ENCODE measurements around the gene PITX3.
"Not testable (repeated sequence)": the region's sequence is repeated elsewhere in the genome, so short reads cannot be mapped to it uniquely, and the experiment has no call there.

The PITX3 gene

GRCh38 chr10:102254426-102254825 is 13.1 kb upstream of the PITX3 start:
- no peak for DNase-seq

- DNase-seq, result not testable (repeated sequence)
Measured at GRCh38 chr10:102252508-102252907, 11.2 kb upstream of the PITX3 start.

DNA sequence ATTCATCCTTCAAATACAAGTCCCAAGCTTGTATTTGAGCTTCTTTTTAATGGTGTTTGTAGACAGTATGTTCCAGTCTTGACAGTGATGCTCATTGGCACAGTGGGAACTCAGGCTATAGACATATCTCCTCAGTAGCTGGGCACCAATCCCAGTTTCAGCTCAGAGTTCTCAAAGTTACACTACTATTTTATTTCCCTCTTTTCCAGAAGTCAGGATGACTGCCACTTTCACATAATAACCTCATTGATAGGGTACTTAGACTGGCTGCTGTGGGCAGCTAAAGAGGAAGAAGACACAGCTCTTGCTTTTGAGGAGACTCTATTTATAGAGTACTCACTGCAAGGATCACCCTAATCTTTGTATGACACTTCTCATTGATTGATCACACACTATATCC is 6.4 kb upstream of the PITX3 start:
- no peak for DNase-seq

GRCh38 chr10:102246261-102246660 is 4.9 kb upstream of the PITX3 start:
- DNase-seq, result no peak

DNA sequence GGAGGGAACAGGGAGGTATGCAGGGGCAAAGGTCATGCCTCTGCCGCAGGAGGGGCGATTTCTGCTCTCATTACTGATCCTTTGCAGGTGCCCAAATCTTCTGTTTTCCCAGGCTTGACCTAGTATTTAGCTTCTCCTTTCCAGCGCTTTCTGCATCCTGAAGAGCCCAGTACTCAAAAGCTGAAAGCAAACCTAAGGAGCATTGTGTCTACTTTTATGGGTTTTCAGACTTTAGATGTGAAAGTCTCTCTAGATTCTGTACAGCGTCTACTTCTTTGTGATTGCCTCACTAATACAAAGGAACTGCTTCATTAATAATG is 4.6 kb upstream of the PITX3 start:
- no peak for DNase-seq

GRCh38 chr10:102245082-102245931 is 4.0 kb upstream of the PITX3 start, which contains the start of gene GBF1:
Gene GBF1 (plus strand): TSS chr10:102245532. CDS start chr10:102258939, 13,407 bp downstream.
- DNase-seq, result peak; percentile 99

GRCh38 chr10:102243309-102243708 is 2.0 kb upstream of the PITX3 start:
- DNase-seq, result no peak

DNA sequence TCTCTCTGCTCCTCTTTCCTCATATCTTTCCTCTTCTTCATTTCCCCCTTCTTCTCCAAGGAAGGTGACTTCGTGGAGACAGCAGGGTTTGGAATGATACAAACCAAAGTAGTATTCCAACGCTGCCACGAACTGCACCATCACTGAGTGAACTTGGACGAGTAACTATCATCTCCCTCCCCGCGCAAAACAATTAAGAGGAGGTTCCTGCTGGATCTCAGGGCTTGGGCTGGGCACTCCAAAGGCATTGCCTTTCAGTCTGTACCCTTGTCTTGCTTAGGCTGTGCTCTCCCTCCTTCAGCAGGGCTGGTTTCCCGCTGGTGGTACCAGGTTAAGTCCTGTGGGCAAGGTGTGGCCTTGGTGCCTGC is 790 bp upstream of the PITX3 start:
- DNase-seq, result no peak

DNA sequence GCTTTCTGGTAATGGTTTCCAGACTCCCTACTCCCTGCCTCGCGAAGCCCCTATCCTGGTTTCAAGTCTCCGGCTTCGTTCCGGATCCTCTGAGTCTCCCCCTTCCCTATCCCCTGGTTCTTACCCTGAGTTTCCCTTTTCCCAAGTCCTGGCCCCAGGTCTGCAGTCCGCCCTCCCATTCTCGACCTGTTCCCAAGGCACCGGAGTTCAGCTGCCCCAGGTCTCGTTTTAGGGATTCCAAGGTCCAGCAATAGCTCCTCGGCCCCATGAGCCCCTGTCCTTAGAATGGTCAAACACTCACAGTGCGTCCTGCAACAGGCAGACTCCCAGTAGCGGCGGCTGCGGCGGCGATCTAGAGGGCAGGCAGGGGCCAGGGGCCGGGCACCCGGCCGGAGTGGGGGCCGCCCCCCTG is 274 bp downstream of the PITX3 start:
- DNase-seq, result no peak

DNA sequence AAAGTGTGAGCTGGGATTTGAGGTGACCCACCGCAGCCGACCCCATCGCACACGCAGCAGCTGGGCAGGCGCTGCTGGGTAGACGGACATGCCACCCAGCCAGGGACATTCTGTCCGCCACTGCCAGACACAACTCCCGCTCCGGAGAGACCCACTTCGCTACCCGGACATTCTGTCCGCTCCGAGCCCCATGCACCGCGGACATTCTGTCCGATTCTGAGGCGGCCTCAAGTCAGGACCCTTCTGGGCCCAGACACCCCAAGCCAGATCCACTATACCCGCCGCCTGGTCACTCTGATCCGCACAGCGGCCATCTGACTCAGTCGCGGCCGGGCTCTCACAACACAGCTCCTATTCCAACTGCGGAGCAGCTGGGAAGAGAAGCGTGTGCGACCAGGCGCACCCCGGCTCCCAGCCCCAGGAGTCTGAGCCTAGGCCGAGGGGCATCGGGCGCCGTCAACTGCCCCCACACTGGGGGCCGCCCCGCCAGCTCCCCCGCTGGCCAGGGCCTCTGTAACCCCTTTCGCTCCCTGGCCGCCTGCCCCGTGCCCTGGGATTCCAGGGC is 763 bp downstream of the PITX3 start:
- no peak for DNase-seq

GRCh38 chr10:102237711-102238252 is 3.5 kb downstream of the PITX3 start:
- no peak for DNase-seq

DNA sequence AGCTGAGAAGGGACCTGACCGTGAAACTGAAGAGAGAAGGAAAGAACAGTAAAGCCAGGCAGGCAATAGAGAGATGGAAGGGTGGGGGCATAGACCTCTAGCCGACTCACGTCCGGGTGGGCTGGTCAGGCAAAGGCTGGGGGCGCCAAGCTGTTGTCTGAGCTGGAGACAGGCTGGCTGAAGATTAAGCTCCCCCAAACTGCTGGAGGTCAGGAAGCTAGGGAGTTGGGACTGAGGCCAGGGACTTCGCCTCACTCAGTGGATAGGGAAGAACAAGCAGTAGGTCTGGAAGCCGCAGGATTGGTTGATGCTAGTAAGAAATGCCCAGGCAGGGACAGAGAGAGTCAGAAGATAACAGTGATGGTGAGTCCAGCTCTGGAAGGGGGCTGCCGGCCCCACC is 5.3 kb downstream of the PITX3 start:
- DNase-seq, result no peak

DNA sequence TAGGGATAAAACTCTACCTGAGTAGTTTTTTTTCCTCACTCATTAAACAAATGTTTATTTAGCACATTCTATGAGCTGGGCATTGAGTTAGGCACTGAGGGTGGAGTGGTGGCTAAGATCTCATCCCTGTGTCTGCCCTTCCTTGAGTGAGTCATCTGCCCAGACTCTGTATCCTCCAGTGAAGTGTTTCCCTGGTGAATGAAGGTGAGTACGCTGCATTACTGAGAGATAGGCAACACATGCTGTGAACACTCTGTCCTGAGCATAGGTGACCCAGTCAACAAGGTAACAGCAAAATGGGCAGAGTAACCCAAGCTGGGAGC is 5.8 kb downstream of the PITX3 start:
- no peak for DNase-seq

DNA sequence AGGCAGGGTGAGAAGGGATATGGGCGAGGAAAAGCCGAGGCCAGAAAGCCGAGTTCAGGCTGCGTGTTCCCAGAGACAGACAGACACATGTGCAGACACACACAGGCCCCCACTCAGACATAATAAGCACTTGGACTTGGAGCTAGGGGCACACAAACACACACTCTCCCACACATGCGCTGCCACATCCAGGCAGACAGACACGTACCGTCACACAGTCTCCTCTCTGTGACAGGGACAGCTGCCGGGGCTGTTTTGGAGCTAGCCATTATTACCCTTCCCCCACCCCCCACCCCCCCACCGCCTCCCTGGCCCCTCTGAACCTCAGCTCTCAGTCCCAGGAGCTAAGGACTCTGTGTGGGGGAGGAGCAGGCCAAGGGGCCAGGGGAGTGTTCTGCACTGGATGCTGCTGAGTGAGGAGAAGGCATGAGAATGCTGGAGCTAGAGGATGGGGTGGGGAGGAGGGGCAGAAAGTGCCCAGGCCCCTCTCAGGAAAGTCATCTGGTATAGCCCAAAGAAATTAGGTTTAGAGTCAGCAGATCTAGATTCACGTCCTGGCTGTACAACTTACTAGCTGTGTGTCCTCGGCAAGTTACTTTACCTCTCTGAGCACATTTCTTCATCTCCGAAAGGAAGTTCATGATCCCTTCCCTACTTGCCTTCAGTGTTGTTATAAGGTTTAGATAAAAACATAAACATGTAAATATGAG is 6.3 kb downstream of the PITX3 start:
- DNase-seq, result no peak

GRCh38 chr10:102233997-102234396 is 7.3 kb downstream of the PITX3 start:
- DNase-seq, result no peak

GRCh38 chr10:102231357-102232318 is 9.7 kb downstream of the PITX3 start:
- DNase-seq, result peak; percentile 43

DNA sequence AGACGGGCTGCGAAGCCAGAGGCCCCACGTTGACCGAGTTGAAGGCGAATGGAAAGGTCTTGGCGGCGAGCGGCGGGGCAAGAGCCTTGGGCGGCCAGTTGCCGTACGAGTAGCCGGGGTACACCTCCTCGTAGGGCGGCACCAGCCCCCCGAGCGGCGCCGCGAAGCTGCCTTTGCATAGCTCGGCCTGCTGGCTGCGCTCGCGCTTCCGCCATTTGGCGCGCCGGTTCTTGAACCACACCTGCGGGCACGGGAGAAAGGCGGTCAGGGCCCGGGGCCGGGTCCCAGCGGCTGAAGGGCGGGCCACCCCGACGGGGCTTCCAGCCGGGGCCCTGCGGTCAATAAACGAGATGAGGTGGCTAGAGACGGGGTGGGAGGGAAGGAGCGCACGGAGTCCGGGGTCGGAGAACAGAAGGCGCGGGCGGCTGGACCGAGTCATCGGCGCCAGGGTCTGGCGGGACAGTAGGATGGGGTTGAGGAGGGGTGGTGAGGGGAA is 10.4 kb downstream of the PITX3 start:
- DNase-seq, result peak; percentile 44

DNA sequence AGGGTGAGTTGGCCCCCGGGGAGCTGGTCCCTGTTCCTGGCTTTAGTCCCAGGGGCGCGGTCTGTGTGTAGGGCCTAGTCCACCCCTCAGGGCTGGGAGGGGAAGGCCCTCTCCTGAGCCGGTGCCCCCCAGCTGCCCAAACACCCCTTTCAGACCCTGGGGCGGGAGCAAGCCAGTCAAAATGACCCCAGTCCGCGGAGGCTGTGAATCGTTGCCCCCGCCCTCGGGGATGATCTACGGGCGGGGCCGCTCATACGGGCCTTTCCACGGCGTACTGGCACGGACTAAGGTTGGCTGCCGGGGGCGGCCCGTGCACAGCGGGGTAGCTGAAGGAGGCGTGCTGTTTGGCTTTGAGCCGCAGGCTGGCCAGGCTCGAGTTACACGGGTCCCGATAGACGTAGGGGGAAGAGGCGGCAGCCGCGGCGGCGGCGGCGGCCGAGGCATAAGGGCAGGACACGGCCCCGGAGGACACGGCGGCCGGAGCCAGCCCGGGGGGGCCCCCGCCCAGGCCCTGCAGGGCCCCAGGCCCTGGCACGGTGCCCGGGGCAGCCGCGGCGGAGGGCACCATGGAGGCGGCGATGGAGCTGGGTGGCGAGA is 10.9 kb downstream of the PITX3 start:
- peak; percentile 68 for DNase-seq

GRCh38 chr10:102229810-102230263 is 11.5 kb downstream of the PITX3 start:
- peak; percentile 81 for DNase-seq

DNA sequence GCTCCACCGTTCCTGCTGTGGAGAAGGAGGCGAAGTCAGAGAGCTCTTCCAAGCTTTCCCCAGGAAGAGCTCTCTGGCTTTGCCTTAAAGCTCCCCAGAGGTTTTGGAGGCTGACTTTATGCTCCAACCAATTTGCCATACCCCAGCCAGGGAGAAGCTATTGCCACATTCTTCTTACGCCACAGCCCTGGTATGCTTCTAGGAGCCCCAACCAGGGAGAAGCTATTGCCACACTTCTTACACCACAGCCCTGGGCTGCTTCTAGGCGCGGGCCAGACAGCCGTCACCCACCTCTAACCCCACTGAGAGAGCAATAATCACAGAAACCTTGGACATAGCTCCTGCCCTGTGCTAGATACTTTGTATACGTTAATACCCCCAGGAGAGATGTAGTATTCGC is 14.3 kb downstream of the PITX3 start:
- no peak for DNase-seq

GRCh38 chr10:102226542-102226870 is 14.8 kb downstream of the PITX3 start:
- DNase-seq, result no peak

Measured in NCI-H510A treated with DMSO at 0.1 percent for 48 hours (cell line).